ENCODE results near the gene ITK. TPM values are rescaled to one million over a fixed set of nuclear protein-coding genes. Genes with fewer than 3 reads are reported as not detected.
A peak's percentile ranks its signal among the peaks of the same experiment; 100 is the strongest.

The ITK gene
- total and polyA plus RNA-seq, 2 experiments from 2014 or later: 0.08 TPM; not detected in 1

GRCh38 chr5:157221959-157222358 is 41.3 kb downstream of the ITK start (continued):
- no peak for TF ChIP-seq ZNF462 (CRISPR knock-in tag; IDR thresholded peaks at IDR 0.05)
- no peak for TF ChIP-seq ZNF331 (CRISPR knock-in tag; IDR thresholded peaks at IDR 0.05; ENCODE audit: low read depth)
- no peak for TF ChIP-seq JUNB (IDR thresholded peaks at IDR 0.05; ENCODE audit: unreplicated experiment)

GRCh38 chr5:157222506-157223230 is 42.0 kb downstream of the ITK start:
- no peak for DNase-seq (ENCODE audit: low spot score)
- Histone ChIP-seq H3F3A (replicated peaks; ENCODE audit: low read depth) (no peaks in the 10 kb centered on the region), H3K79me2 (replicated peaks; ENCODE audit: insufficient read depth) (no peaks in the 10 kb centered on the region), H3K27ac (ENCODE audit: low read depth) (no peak overlapping the region), H2AFZ (peak overlapping the region; percentile 63; the same call in 1 of the 2 replicates), H3K36me3 (ENCODE audit: insufficient read depth) (no peaks in the 10 kb centered on the region), H3K9me2 (ENCODE audit: insufficient read depth) (no peaks in the 10 kb centered on the region), H3K4me1 (ENCODE audit: insufficient read depth) (no peaks in the 10 kb centered on the region), H3K27me3 (ENCODE audit: insufficient read depth) (no peaks in the 10 kb centered on the region), H3K4me2 (no peak overlapping the region), H3K4me3 (no peak overlapping the region), H4K20me1 (replicated peaks; ENCODE audit: insufficient read depth) (no peaks in the 10 kb centered on the region)
- no peak overlapping the region for H3K4me3 Mint-ChIP-seq
- no peaks in the 10 kb centered on the region for H3K9me3 Mint-ChIP-seq
- H3K36me3 Mint-ChIP-seq (ENCODE audit: low read depth): no peaks in the 10 kb centered on the region
- peaks cover 4% of the 10 kb centered on the region; the same call in 2 of the 3 replicates for H3K4me1 Mint-ChIP-seq
- ATAC-seq: no peak
- no peaks in the 10 kb centered on the region for H3K27me3 Mint-ChIP-seq (ENCODE audit: insufficient read depth, low read depth, poor library complexity)
- H3K27ac Mint-ChIP-seq: no peak overlapping the region; the same call in 1 of the 2 replicates
- TF ChIP-seq STAT1 (IDR thresholded peaks at IDR 0.05; ENCODE audit: unreplicated experiment): no peak
- no peak for TF ChIP-seq REST (IDR thresholded peaks at IDR 0.05; ENCODE audit: unreplicated experiment)
- no peak for TF ChIP-seq CREB1 (CRISPR knock-in tag; IDR thresholded peaks at IDR 0.05; ENCODE audit: low read depth)
